IMR-90 (cell line): ENCODE measurements around the gene GALK1. TPM values are rescaled to one million over a fixed set of nuclear protein-coding genes. Genes with fewer than 3 reads are reported as not detected.

ENCODE experiments used
- ATAC-seq: fragments of 200-7000 bp; cut with Tn5 transposase; 2 replicates; pipeline ENCODE4 v1.9.1; 2020; ENCODE audit warnings: low read depth, mild to moderate bottlenecking, moderate library complexity
- BruUV-seq: library from RNA; stranded (reverse); fragments of 400-500 nt; replicated peaks from 2 replicates; lab custom pipeline; 2021; lab: Mats Ljungman, UMichigan
- CTCF ChIA-PET: fragments of 300-600 bp; formaldehyde crosslinking; extraction: SDS; loops from one replicate; lab custom pipeline; 2021; ENCODE audit warnings: antibody characterized with exemption; lab: Yijun Ruan, JAX
- POLR2A ChIA-PET: fragments of 300-600 bp; sonication (Branson Sonifier 250); formaldehyde crosslinking; loops from one replicate; lab custom pipeline; 2022; ENCODE audit warnings: antibody characterized with exemption; ENCODE audit not compliant: unreplicated experiment; lab: Charles Lee
- DNase-seq: peaks from one replicate; pipeline ENCODE4 v3.0.0; 2013
- H2AFZ ChIP-seq: replicated peaks from 2 replicates; pipeline ENCODE3; 2013; ENCODE audit warnings: low read length, mild to moderate bottlenecking; ENCODE audit not compliant: poor library complexity
- H2AK5ac ChIP-seq: 2 replicates; pipeline ENCODE4 v1.6.1; 2013; ENCODE audit warnings: low read depth, low read length, inconsistent platforms
- H2AK9ac ChIP-seq: replicated peaks from 2 replicates; pipeline ENCODE3; 2013; ENCODE audit warnings: mild to moderate bottlenecking, low read depth, low read length, moderate library complexity; ENCODE audit not compliant: poor library complexity
- H2BK120ac ChIP-seq: 2 replicates; pipeline ENCODE4 v1.6.1; 2013; ENCODE audit warnings: low read depth, low read length, inconsistent platforms
- H2BK15ac ChIP-seq: 3 replicates; pipeline ENCODE4 v1.6.1; 2013; ENCODE audit warnings: low read depth, low read length, inconsistent platforms
- H2BK20ac ChIP-seq: 2 replicates; pipeline ENCODE4 v1.6.1; 2013; ENCODE audit warnings: low read depth, mild to moderate bottlenecking, inconsistent platforms, low read length, moderate library complexity
- H2BK5ac ChIP-seq: 2 replicates; pipeline ENCODE4 v1.6.1; 2013; ENCODE audit warnings: mild to moderate bottlenecking, low read depth, low read length, inconsistent platforms; ENCODE audit not compliant: poor library complexity, severe bottlenecking
- H3K14ac ChIP-seq: replicated peaks from 2 replicates; pipeline ENCODE4 v1.6.1; 2013; ENCODE audit warnings: low read depth, low read length, inconsistent platforms
- H3K18ac ChIP-seq: 2 replicates; pipeline ENCODE4 v1.6.1; 2013; ENCODE audit warnings: low read depth, low read length, control low read depth
- H3K23ac ChIP-seq: 2 replicates; pipeline ENCODE4 v1.6.1; 2013; ENCODE audit warnings: low read depth, low read length, inconsistent platforms
- H3K27ac ChIP-seq: 2 replicates; pipeline ENCODE4 v1.5.1; 2013; ENCODE audit warnings: mild to moderate bottlenecking, control low read depth, low read length; ENCODE audit not compliant: insufficient read depth
- H3K27me3 ChIP-seq: 2 replicates; pipeline ENCODE4 v1.6.1; 2013; ENCODE audit warnings: low read length; ENCODE audit not compliant: control insufficient read depth, insufficient read depth
- H3K36me3 ChIP-seq: 2 replicates; pipeline ENCODE4 v1.6.1; 2013; ENCODE audit warnings: low read length, mixed read lengths; ENCODE audit not compliant: control insufficient read depth, insufficient read depth
- H3K4ac ChIP-seq: 2 replicates; pipeline ENCODE4 v1.6.1; 2013; ENCODE audit warnings: low read depth, low read length, inconsistent platforms
- H3K4me1 ChIP-seq: 2 replicates; pipeline ENCODE4 v1.6.1; 2013; ENCODE audit warnings: low read length, mixed read lengths; ENCODE audit not compliant: control insufficient read depth, insufficient read depth
- H3K4me2 ChIP-seq: 2 replicates; pipeline ENCODE4 v1.6.1; 2013; ENCODE audit warnings: low read depth, mild to moderate bottlenecking, control low read depth, low read length, moderate library complexity
- H3K4me3 ChIP-seq: 2 replicates; pipeline ENCODE4 v1.5.1; 2013; ENCODE audit warnings: low read depth, mild to moderate bottlenecking, control low read depth, low read length, moderate library complexity; ENCODE audit not compliant: insufficient read depth
- H3K56ac ChIP-seq: 2 replicates; pipeline ENCODE4 v1.6.1; 2013; ENCODE audit warnings: low read length, inconsistent platforms; ENCODE audit not compliant: insufficient read depth; ENCODE audit errors: extremely low read depth
- H3K79me1 ChIP-seq, 2 experiments: 2 replicates each; pipeline ENCODE4 v1.6.1; 2013; ENCODE audit warnings: low read length in 2 of 2, inconsistent platforms in 1 of 2, low read depth in 1 of 2
- H3K9ac ChIP-seq: 2 replicates; pipeline ENCODE4 v1.6.1; 2013; ENCODE audit warnings: low read depth, low read length, control low read depth
- H3K9me1 ChIP-seq: 2 replicates; pipeline ENCODE4 v1.6.1; 2013; ENCODE audit warnings: low read length, inconsistent platforms; ENCODE audit not compliant: insufficient read depth
- H3K9me3 ChIP-seq: 2 replicates; pipeline ENCODE4 v1.6.1; 2013; ENCODE audit warnings: low read length; ENCODE audit not compliant: control insufficient read depth, insufficient read depth
- H4K20me1 ChIP-seq: 2 replicates; pipeline ENCODE4 v1.6.1; 2013; ENCODE audit warnings: low read length, inconsistent platforms; ENCODE audit not compliant: insufficient read depth
- H4K5ac ChIP-seq: 2 replicates; pipeline ENCODE4 v1.6.1; 2013; ENCODE audit warnings: mild to moderate bottlenecking, low read depth, low read length, control low read depth
- H4K8ac ChIP-seq, 2 experiments: 2 replicates each; pipeline ENCODE4 v1.6.1; 2013; ENCODE audit warnings: low read depth in 2 of 2, low read length in 2 of 2, control low read depth in 1 of 2, inconsistent platforms in 1 of 2
- H4K91ac ChIP-seq: 2 replicates; pipeline ENCODE4 v1.6.1; 2013; ENCODE audit warnings: low read depth, low read length, inconsistent platforms; ENCODE audit not compliant: insufficient read depth
- CEBPB ChIP-seq: IDR thresholded peaks from 2 replicates; pipeline ENCODE4 v1.6.1; 2012; ENCODE audit warnings: low read depth, low read length, improper control_type of control experiment
- CTCF ChIP-seq: conservative IDR thresholded peaks from 2 replicates; pipeline ENCODE4 v1.5.1; 2012; ENCODE audit warnings: mild to moderate bottlenecking, low read depth, low read length, improper control_type of control experiment
- POLR2A ChIP-seq: IDR thresholded peaks from 2 replicates; pipeline ENCODE4 v1.6.1; 2012; ENCODE audit warnings: mild to moderate bottlenecking, low read depth, low read length
- WGBS, 2 experiments: methylation state at CpG; one replicate each; pipeline versions ENCODE4 v1.1.5 to v1.1.7; 2013; ENCODE audit warnings: missing lambda C conversion rate in 2 of 2; ENCODE audit not compliant: insufficient read length in 1 of 2; ENCODE audit errors: extremely low coverage in 2 of 2; 5-methylcytosine and 5-hydroxymethylcytosine counted together
- dilution Hi-C: fragments of 300-500 bp; cut with HindIII; formaldehyde crosslinking; loops from one replicate; pipeline ENCODE4 v1.14.3; 2018; ENCODE audit warnings: low sequenced_read_pairs; ENCODE audit not compliant: unreplicated experiment
- in situ Hi-C: fragments of 300-500 bp; cut with MboI; formaldehyde crosslinking; loops from 3 replicates; pipeline ENCODE4 v1.14.3; 2019; ENCODE audit warnings: low sequenced_read_pairs, inconsistent platforms, mixed read lengths
- intact Hi-C: fragments of 100-400 bp; cut with micrococcal nuclease; formaldehyde crosslinking; loops from 2 replicates; pipeline ENCODE4 v1.10.0; 2022
- polyA plus RNA-seq, 3 experiments: library from polyadenylated mRNA; depleted of rRNA; stranded (reverse); fragments of >200 nt; gene quantifications; 2 replicates each; pipeline ENCODE4 v1.2.3, GENCODE V29; 2012; ENCODE audit warnings: low replicate concordance in 1 of 3
- total RNA-seq: library from RNA; depleted of rRNA; stranded (reverse); fragments of >200 nt; gene quantifications from 2 replicates; pipeline ENCODE4 v1.2.3, GENCODE V29; 2012

GALK1 gene
- total and polyA plus RNA-seq, 2 of the 4 experiments (the other 2 are of a cell fraction): 19.9 to 21.9 TPM

DNA sequence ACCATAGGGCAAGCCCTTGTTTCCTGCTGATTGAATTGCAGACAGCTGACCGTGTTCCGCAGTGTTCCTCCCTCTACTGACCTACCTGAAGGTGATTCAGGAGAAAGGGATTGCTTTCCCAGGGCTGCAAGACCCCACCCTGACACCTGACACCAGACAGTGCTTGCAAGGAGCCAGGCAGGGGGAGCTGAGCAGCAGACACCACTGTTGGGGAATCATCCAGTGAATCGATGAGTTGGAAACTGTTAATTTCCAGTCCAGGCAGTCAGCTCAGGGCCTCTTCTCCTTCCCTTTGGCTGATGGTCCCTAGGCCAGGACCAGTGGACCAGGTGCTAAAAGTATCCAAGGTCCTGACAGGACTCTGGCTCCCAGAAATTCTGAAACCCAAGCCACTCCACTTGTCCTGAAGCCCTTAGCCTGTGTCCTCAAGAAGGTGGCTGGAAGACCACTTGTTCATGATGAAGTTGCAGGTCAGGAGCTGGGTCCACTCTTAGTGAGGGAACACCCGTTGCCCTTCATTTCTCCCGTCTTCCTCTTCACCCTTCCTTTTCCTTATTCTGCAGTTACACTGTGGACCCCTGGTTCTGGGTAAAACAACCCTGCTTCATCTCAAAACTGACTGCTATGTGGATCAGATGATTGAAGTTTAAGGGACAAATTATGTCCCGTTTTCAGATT, 10.1 kb upstream of the GALK1 start:
- peaks cover 23% of the 10 kb centered on the region for H3K36me3 ChIP-seq
- no peak overlapping the region for H3K14ac ChIP-seq
- dilution Hi-C loops: no loop called here
- H3K4me1 ChIP-seq: peaks cover 2% of the 10 kb centered on the region
- ChIA-PET CTCF (interaction anchor here (1.2 kb wide), 1 partner anchor 55 kb away, joined by 3 read pairs; no protein-coding TSS in a partner anchor), POLR2A (interaction anchor here (0.8 to 1.2 kb wide), 2 partner anchors 10 to 19 kb away, joined by 3 to 6 read pairs; partner anchors contain the start of gene GALK1)
- no peaks in the 10 kb centered on the region for H3K27me3 ChIP-seq
- no peak overlapping the region for H3K9ac ChIP-seq
- H2BK15ac ChIP-seq: no peak overlapping the region
- H3K4me3 ChIP-seq: no peak overlapping the region
- DNase-seq (peak; percentile 44), ATAC-seq (no peak)
- no peak overlapping the region for H2AFZ ChIP-seq
- no peak overlapping the region for H3K27ac ChIP-seq
- peaks cover 10 to 35% of the 10 kb centered on the region in 2 experiments for H3K79me1 ChIP-seq
- TF ChIP-seq CEBPB (no peak), POLR2A (peak; percentile 81; the same call in 1 of the 2 replicates), CTCF (no peak)
- H4K20me1 ChIP-seq: peaks cover 55% of the 10 kb centered on the region
- H3K4me2 ChIP-seq: no peak overlapping the region
- H3K23ac ChIP-seq: peak overlapping the region; percentile 64; the same call in 1 of the 2 replicates
- no TSS peak for BruUV-seq
- no peak overlapping the region for H3K18ac ChIP-seq
- H4K8ac ChIP-seq: no peak overlapping the region
- H3K9me1 ChIP-seq: peaks cover 15% of the 10 kb centered on the region
- WGBS, 2 experiments: 100% methylated on average over 1 of the region's 6 CpGs; no CpG with 5 or more reads in 1 of the 2 experiments
- H4K91ac ChIP-seq: no peak overlapping the region
- H2BK5ac ChIP-seq: no peak overlapping the region
- no peak overlapping the region for H2BK120ac ChIP-seq
- intact Hi-C loops: no loop called here
- H3K4ac ChIP-seq: no peak overlapping the region
- H3K56ac ChIP-seq: no peak overlapping the region
- no peaks in the 10 kb centered on the region for H3K9me3 ChIP-seq
- H2AK9ac ChIP-seq: no peak overlapping the region
- H2BK20ac ChIP-seq: no peak overlapping the region
- H2AK5ac ChIP-seq: no peak overlapping the region
- no peak overlapping the region for H4K5ac ChIP-seq
- in situ Hi-C loops: no loop called here
